Measurements from ENCODE around the gene CTR9.

The CTR9 gene

DNA sequence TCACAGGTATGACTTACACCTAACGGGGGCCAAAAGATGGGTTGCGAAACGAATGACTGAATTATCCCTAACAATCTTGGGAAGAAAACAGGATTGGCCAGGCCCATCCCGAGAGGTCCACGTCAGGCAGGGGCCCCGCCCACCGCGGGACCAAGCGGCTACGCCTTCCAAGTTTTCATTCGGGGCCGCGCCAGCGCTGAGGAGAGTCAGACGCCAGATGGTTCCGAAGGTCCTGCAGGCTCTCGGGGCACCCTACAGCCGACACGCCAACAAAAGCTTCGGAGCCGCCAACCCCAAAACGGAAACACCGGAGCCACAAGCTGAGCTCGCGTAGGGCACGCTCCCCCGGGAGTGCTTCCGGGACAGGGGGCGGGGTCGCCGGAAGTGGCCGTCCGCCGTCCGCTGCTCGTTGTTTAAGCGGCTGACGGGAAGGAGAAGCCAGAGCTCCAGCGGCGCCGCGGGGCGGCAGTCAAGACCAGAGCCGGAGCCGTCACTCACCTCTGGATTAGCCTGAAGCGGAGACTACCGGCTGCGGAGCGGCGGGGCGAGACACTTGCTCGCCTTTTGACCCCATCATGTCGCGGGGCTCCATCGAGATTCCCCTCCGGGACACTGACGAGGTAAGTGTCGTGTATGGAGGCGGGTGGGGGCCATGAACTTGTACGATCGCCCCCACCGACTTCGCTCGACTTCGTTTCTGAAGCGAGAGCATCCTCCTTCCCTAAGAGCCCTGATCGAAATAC is at the start of gene CTR9:
Gene CTR9 (plus strand): TSS at position 409 of the 743 bp plus-strand sequence. CDS start 167 bp downstream, at position 576.
- Histone ChIP-seq H3K4me1 (ENCODE audit: control insufficient read depth in 1 of 2, insufficient read depth in 1 of 2, low read depth in 1 of 2, low read length in 1 of 2) (peaks cover 17% of the 10 kb centered on the region in 2 experiments), H3K4me3 (ENCODE audit: low read depth in 1 of 2, low read length in 1 of 2) (peak within 1 kb of the TSS; percentile 84 to 85), H3K9me3 (no peaks in the 10 kb centered on the region), H3K27ac (peak within 1 kb of the TSS; percentile 79), H3K27me3 (no peaks in the 10 kb centered on the region), H3K36me3 (peaks cover 11% of the 10 kb centered on the region)
- TF ChIP-seq, protein P1, sequence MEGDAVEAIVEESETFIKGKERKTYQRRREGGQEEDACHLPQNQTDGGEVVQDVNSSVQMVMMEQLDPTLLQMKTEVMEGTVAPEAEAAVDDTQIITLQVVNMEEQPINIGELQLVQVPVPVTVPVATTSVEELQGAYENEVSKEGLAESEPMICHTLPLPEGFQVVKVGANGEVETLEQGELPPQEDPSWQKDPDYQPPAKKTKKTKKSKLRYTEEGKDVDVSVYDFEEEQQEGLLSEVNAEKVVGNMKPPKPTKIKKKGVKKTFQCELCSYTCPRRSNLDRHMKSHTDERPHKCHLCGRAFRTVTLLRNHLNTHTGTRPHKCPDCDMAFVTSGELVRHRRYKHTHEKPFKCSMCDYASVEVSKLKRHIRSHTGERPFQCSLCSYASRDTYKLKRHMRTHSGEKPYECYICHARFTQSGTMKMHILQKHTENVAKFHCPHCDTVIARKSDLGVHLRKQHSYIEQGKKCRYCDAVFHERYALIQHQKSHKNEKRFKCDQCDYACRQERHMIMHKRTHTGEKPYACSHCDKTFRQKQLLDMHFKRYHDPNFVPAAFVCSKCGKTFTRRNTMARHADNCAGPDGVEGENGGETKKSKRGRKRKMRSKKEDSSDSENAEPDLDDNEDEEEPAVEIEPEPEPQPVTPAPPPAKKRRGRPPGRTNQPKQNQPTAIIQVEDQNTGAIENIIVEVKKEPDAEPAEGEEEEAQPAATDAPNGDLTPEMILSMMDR (IDR thresholded peaks at IDR 0.05), result peak; percentile 53

DNA sequence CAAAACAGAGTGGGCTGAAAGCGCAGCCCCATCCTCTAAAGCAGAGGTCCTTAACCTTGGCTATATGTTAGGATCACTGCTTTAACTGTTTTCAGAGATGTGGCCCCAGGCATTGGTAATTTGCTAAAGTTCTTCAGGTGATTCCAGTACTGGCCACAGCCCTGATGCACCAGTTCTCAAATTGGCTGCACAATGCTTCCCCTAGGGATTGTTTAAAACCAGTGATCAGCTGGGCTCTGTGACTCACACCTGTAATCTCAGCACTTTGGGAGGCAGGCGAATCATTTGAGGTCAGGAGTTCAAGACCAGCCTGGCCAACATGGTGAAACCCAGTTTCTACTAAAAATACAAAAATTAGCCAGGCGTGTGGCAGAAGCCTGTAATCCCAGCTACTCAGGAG is 49.1 kb upstream of the CTR9 start:
- no peak overlapping the region for H3K4me3 ChIP-seq (ENCODE audit: low read depth in 1 of 2, low read length in 1 of 2)
- H3K36me3 ChIP-seq, result no peaks in the 10 kb centered on the region
- no peaks in the 10 kb centered on the region for H3K27me3 ChIP-seq
- no peaks in the 10 kb centered on the region for H3K4me1 ChIP-seq (ENCODE audit: control insufficient read depth in 1 of 2, insufficient read depth in 1 of 2, low read depth in 1 of 2, low read length in 1 of 2)
- no peaks in the 10 kb centered on the region for H3K9me3 ChIP-seq
- TF ChIP-seq, protein P1 (IDR thresholded peaks at IDR 0.05), result no peak
- H3K27ac ChIP-seq, result no peak overlapping the region

DNA sequence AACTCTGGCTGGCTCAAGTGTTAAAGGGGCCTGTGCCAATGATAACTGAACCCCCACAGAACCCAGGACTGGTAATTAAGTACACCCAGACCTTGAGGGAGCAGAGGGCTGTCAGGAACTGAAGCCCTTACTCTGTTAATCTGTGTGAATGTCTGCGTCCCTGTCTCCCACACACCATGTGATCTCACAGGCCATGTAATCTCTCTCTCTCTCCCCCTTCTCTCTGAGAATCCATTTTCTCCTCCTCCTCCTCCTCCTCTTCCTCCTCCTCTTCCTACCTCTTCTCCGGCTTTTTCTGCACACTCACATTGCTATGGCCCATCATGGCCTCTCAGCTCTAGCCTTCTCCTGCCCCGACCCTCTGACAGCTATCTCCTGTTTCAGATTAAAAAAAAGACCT is 42.9 kb upstream of the CTR9 start:
- Histone ChIP-seq H3K9me3 (no peaks in the 10 kb centered on the region), H3K27me3 (no peaks in the 10 kb centered on the region), H3K27ac (no peak overlapping the region), H3K4me3 (ENCODE audit: low read depth in 1 of 2, low read length in 1 of 2) (no peak overlapping the region), H3K36me3 (no peaks in the 10 kb centered on the region), H3K4me1 (ENCODE audit: control insufficient read depth in 1 of 2, insufficient read depth in 1 of 2, low read depth in 1 of 2, low read length in 1 of 2) (no peaks in the 10 kb centered on the region)
- TF ChIP-seq, protein P1 (IDR thresholded peaks at IDR 0.05), result no peak

DNA sequence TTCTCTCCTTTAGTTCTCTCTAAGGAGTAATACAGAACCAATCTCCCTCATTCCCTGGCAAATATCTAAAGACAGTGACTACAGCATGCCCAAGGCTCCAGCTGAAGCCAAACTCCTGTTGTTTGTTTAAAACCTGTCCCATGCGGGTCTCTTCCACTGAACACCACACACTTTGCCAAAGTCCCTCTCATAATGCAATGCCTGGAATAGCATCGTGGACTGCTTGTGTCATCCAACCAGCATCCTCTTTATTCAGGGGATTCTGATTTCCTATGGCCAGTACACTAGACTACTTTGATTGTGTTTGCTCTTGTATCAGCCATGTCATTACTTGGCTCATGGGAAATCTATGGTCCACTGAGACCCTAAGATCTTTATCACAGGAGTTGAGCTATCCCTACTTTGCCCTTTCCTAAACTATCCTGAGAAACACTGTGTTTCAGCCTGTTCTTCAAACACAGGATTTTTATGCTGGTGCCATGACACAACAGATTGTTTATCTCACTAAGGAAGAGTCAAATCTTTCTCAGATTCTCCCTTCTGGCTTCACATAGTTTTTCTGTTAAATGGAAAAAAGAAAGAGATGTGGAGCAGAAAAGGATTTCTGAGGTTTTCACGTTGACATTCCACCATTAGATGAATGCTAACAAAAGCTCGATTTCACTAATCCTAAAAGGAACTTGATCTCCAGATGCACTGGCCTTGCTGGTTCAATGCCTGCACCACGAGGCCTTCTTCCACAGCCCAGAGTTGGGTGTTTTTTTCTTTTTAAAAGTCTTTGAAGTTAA is 41.6 kb upstream of the CTR9 start:
- TF ChIP-seq, protein P1 (IDR thresholded peaks at IDR 0.05), result no peak
- H3K4me1 ChIP-seq (ENCODE audit: control insufficient read depth in 1 of 2, insufficient read depth in 1 of 2, low read depth in 1 of 2, low read length in 1 of 2), result no peaks in the 10 kb centered on the region
- H3K27me3 ChIP-seq, result no peaks in the 10 kb centered on the region
- H3K27ac ChIP-seq, result no peak overlapping the region
- no peaks in the 10 kb centered on the region for H3K9me3 ChIP-seq
- H3K4me3 ChIP-seq (ENCODE audit: low read depth in 1 of 2, low read length in 1 of 2), result no peak overlapping the region
- no peaks in the 10 kb centered on the region for H3K36me3 ChIP-seq

DNA sequence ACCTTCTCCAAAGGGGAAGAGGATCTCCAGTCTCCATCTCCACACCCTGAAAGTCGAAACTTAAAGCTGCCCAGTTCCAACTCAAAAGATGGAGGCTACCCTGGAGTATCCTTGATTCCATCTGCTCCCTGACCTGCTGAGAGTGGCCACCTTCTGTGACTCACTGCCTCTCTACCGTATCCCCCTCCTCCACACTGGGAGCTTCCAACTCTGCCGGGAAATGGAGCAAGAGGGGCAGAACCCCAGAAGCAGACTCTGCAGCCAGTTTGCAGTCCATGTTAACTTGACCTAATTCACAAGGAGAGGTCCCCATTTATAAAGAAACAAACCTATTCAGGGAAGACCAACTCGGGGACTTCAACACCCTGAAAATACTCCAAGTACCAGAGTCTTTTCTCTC is 35.5 kb upstream of the CTR9 start:
- Histone ChIP-seq H3K27me3 (no peaks in the 10 kb centered on the region), H3K4me1 (ENCODE audit: control insufficient read depth in 1 of 2, insufficient read depth in 1 of 2, low read depth in 1 of 2, low read length in 1 of 2) (no peaks in the 10 kb centered on the region)

More for the DNA sequence above, 35.5 kb upstream of the CTR9 start:
- no peaks in the 10 kb centered on the region for H3K9me3 ChIP-seq
- no peak overlapping the region for H3K4me3 ChIP-seq (ENCODE audit: low read depth in 1 of 2, low read length in 1 of 2)
- TF ChIP-seq, protein P1 (IDR thresholded peaks at IDR 0.05), result no peak
- no peaks in the 10 kb centered on the region for H3K36me3 ChIP-seq
- H3K27ac ChIP-seq, result no peak overlapping the region
